PFSK-1 (cell line): Measurements from ENCODE around the gene C10orf143.

Source experiments
- POLR2AphosphoS5 ChIP-seq: IDR thresholded peaks from 2 replicates; pipeline ENCODE4 v1.6.1; 2012; ENCODE audit warnings: low read depth, mild to moderate bottlenecking, control low read depth, low read length, moderate library complexity
- SIN3A ChIP-seq: IDR thresholded peaks from 2 replicates; pipeline ENCODE4 v1.6.1; 2012; ENCODE audit warnings: mild to moderate bottlenecking, low read length, moderate library complexity, borderline replicate concordance; ENCODE audit not compliant: insufficient read depth
- TF ChIP-seq, protein P1 (sequence below), 2 experiments: IDR thresholded peaks; 2 replicates each; pipeline versions ENCODE4 v1.6.1 to v1.8.0; 2011 to 2012; ENCODE audit warnings: low read depth in 2 of 2, low read length in 2 of 2, control low read depth in 1 of 2, inconsistent platforms in 1 of 2, mild to moderate bottlenecking in 1 of 2, moderate library complexity in 1 of 2; ENCODE audit not compliant: insufficient read depth in 1 of 2

DNA sequence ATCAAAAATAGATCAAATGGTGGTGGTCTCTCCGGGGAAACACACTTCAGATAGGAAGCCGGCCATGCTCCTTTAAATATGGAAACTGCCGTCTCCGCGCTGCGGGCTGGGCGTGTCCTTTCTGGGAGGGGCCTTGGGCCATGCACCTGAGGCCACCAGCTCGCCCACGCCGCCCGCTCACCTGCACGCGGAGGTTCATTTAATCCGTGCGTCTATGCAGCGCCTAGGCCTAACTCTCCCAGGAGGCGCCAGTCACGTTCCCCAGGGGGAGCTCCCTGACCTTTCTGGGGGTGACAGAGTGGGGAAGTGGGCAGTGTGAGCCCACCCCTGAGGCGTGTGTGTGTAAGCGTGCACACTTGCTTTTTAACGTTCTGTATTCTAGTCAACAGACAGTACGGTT lies 64.0 kb downstream of the C10orf143 start:
- TF ChIP-seq SIN3A (no peak), POLR2AphosphoS5 (no peak)
- TF ChIP-seq, protein P1, sequence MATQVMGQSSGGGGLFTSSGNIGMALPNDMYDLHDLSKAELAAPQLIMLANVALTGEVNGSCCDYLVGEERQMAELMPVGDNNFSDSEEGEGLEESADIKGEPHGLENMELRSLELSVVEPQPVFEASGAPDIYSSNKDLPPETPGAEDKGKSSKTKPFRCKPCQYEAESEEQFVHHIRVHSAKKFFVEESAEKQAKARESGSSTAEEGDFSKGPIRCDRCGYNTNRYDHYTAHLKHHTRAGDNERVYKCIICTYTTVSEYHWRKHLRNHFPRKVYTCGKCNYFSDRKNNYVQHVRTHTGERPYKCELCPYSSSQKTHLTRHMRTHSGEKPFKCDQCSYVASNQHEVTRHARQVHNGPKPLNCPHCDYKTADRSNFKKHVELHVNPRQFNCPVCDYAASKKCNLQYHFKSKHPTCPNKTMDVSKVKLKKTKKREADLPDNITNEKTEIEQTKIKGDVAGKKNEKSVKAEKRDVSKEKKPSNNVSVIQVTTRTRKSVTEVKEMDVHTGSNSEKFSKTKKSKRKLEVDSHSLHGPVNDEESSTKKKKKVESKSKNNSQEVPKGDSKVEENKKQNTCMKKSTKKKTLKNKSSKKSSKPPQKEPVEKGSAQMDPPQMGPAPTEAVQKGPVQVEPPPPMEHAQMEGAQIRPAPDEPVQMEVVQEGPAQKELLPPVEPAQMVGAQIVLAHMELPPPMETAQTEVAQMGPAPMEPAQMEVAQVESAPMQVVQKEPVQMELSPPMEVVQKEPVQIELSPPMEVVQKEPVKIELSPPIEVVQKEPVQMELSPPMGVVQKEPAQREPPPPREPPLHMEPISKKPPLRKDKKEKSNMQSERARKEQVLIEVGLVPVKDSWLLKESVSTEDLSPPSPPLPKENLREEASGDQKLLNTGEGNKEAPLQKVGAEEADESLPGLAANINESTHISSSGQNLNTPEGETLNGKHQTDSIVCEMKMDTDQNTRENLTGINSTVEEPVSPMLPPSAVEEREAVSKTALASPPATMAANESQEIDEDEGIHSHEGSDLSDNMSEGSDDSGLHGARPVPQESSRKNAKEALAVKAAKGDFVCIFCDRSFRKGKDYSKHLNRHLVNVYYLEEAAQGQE (IDR thresholded peaks at IDR 0.05; ENCODE audit: insufficient read depth in 1 of 2, low read depth in 2 of 2, low read length in 2 of 2) = no peak
